ENCODE results near the gene LY86.

The LY86 gene

DNA sequence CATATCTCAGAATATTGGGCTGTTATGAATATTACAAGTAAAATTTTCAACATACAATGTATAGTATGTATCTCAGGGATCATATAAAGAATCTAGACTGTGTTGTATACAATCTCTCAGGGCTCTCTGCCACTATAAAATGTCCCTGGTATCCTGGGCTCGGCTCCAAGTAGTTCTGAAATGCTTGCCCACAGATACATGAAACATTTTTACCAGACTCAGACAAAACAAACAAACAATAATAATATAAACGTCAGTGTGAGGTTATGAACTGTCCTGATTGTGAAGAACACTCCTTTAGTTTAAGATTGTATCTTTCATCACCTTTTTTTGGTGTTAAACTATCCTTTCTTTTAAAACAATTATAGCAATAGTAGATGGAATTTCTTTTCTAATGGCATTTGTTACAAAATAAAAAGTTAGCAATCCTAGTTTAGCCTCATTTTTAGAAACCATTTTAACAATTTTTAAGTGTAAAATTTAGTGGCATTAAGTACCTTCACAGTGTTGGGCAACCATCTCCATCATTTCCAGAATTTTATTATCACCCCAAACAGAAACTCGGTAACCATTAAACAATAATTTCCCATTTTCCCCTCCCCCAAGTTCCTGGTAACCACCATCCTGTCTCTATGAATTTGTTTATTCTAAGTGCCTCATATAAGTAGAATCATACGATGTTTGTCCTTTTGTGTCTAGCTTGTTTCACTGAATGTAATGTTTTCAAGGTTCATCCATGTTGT lies 17.4 kb upstream of the LY86 start:
- DNase-seq, result no peak

DNA sequence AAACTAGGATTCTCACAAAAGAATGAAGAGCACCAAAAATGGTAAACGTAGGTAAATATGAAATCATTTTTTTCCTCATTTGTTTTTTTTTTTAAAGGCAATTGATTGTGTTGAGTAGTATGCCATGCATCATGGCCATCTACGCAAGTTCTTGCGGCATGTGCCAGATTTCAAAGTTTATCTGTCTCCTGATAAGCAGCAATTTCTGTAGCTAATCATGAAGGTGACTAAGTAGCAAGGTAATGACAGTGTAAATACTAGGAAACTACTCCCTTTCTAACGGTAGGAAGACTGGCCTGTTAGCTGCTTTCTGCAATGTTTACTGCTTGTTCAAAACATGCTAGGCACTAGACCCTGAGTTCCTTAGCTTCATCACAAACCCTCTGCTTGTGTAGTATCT lies 13.4 kb upstream of the LY86 start:
- DNase-seq, result no peak

DNA sequence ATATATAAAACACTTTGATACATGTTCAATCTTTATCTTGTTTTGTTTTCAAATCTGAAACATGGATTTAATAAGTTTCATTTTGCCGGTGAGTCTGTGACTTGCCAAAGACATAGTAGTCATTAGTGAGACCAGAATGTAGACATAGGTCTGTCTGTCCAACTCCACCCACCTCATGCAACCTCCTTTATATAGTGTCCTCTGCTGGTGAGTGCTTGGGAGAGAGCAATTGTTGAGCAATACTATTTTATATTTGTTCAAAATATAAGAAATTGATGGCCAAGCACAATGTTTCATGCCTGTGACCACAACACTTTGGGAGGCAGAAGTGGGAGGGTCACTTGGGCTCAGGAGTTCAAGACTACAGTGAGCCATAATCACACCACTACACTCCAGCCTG lies 10.8 kb upstream of the LY86 start:
- DNase-seq, result no peak

DNA sequence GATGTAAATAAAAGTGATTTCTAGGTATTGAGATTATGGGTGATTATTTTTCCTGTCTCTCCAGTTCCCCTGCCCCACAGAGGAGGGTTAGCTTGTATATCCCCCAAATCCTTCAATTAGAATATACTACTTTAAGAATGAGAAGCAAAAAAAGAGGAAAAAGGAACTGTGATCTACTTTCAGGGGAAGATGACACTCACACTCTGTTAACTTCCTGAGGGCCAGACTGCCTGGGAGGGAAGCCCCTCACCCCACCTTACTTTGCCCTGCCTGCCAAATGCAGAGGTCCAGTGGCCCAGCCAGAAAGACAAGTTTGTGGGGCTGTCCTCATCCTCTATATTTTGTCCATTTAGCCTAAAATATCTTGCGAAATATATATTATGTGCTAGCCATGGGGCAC lies 9.2 kb upstream of the LY86 start:
- no peak for DNase-seq

DNA sequence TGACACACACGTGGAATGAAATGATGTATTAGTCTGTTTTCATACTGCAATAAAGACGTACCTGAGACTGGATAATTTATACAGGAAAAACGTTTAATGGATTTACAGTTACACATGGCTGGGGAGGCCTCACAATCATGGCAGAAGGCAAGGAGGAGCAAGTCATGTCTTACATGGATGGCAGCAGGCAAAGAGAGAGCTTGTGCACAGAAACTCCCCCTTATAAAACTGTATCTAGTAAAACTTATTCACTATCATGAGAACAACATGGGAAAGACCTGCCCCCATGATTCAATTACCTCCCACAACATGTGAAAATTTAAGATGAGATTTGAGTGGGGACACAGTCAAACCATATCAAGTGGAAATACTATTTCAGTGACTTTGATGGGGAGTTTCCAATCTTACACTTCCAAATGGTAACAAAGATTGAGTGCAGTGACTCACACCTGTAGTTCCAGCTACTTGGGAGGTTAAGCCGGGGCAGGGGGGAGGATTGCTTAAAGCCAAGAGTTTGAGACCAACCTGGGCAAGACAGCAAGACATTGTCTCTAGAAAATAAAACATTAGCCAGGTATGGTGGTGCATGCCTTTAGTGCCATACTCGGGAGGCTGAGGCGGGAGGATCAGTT lies 8.2 kb upstream of the LY86 start:
- DNase-seq, result no peak

DNA sequence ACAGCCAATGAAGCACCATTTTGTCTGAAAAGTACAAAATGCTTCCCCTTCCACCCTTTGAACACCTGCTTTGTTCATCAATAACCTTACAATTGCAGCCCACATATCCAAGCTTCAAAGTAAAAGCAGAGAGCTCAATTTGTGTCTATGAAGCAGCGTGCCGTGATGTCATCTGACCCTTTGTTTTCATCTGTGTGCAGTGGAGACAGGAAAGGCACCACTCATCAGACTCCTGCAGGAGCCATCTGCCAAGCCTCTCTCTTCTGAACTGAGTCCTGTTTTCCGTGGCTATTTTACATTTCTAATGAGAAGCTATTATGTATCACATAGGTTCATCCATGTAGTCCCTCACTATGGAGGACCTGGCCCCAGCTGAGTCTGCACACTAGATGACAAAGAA lies 7.5 kb upstream of the LY86 start:
- DNase-seq, result no peak

DNA sequence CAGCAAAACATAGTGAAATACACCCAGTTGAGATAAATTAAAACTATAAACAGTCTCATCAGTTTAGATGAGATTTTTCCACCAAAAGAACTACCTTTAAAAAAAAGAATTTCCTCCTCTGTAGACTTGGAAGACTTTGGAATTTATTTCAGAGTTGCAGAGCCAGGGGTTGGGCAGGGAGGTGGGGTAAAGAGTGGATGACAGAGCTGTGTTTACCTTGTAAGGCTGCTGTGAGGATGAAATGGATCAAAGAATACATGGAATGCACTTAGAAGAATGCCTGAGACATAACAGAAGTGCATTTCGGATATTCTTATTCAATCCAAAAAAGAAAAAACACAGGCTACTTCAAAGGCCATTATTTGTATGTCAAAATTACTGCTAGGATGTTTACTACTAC lies 6.4 kb upstream of the LY86 start:
- no peak for DNase-seq

DNA sequence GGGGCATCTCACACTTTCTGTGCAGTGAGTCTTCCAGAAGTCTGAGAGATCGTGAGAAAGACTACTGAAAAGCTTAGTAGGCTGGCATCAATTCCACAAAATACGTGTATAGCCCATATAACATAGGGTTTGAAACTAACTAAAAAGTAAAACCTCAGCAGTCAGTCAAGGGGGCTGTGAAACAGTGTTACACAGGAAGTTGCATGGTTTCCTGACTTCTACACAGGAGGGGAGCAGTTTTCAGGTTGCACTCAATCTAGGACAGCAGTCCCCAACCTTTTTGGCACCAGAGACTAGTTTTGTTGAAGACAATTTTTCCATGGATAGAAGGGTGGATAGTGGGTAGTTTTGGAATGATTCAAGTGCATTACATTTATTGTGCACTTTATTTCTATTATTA lies 4.7 kb upstream of the LY86 start:
- peak; percentile 30 for DNase-seq

DNA sequence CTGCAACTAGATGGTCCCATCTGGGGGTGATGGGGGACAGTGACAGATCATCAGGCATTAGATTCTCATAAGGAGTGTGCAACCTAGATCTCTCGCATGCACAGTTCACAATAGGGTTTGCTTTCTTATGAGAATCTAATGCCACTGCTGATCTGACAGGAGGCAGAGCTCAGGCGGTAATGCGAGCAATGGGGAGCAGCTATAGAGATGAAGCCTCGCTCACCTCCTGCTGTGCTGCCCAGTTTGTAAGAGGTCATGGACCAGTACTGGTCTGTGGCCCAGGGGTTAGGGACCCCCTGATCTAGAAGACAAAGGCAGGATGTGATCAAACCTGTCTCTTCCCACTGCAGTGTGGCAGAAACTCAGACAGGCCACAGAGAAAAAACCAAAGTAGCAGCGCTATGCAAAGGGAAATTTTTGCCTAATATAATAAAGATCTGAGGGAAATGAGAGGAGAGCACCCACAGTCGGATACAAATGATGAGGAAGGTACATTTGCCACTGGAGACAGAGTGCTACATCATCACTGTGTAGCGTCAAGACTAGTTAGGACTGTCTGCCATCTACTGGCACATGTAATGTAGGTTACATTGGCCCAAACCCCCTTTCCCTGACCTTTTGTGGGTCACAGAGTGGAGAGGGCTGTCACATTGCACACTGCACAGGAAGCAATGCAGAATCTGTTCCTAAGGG lies 4.1 kb upstream of the LY86 start:
- no peak for DNase-seq

DNA sequence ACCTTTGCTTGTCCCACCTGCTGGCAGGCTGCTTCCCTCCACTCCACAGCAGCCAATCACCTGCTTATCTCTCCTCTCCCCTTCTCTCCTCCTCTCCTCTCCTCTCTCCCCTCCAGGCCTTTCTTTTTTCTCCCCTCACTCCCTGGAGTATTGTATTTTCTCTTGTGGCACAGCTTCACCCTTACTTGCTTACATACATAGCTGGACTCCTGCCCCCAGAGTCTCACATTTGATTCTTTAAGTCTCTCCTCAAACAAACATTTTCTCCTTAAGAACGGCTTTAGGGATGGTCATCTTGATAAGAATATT lies 3.6 kb upstream of the LY86 start:
- DNase-seq, result no peak

DNA sequence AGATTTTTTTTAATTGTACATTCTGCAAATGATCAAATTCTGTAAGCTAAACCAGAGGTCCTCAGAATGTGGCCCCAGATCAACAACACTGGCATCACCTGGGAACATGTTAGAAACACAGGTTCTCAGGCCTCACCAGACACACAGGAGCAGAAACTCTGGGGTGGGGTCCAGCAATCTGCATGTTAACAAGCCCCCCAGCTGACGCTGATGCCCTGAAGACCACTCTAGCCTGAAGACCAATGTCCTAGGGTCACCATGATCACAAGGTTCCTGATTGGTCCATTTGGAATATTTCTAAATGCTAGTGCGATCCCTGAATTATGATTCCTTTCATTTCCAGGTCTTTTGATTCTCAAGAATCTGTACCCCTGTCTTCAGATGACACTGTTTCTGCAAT lies 2.4 kb upstream of the LY86 start:
- no peak for DNase-seq

DNA sequence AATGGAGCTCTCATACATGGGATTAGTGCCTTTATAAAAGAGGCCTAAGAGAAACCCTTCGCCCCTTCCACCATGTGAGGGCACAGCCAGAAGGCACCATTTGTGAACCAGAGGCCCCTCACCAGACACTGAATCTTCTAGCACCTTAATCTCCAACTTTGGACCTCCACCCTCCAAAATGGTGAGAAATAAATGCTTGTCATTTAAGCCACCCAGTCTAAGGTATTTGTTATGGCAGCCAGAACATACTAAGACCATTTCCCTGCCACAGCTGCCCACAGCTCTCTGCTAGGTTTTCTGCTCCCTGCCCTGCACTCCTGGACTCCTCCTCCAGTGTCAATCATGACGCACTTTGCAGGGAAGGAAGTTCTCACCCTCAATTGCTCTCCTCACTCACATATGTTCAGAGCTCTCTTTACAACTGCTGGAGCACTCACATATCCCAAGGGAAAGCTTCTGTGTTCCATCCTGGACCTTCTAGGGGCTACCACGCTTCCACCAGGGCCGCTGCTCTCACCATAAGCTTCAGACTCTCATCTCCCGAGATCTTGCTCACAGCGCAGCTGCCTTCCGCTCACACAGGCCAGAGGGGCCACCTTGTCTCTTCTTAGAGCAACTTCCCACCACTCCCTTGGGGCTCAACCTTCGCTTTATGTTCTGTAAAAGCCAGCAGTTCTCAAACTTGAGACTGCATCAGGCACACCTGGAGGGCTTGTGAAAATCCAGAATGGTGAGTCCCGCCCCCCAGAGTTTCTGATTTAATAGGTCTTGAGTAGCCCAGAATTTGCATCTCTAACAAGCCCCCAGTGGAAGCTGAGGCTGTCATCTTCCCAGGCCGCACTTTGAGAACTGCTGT lies 1.6 kb upstream of the LY86 start:
- no peak for DNase-seq

DNA sequence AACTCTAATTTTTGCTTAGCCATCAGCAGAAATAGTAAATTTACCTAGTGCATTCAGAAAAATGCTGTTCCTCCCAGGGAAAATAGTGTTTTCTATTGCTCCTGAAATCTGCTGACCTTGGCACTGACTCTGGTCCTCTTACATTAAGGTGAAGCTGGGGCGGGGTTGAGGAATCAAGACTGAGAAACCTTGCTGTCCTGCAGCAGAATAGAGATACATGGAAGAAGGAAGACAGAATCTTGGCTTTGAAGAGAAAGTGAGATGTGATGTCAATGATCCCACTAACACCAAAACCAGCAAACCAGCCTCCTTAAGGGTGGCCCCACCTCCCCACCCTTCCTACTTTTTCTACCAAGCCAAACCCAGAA lies 840 bp upstream of the LY86 start:
- DNase-seq, result no peak

DNA sequence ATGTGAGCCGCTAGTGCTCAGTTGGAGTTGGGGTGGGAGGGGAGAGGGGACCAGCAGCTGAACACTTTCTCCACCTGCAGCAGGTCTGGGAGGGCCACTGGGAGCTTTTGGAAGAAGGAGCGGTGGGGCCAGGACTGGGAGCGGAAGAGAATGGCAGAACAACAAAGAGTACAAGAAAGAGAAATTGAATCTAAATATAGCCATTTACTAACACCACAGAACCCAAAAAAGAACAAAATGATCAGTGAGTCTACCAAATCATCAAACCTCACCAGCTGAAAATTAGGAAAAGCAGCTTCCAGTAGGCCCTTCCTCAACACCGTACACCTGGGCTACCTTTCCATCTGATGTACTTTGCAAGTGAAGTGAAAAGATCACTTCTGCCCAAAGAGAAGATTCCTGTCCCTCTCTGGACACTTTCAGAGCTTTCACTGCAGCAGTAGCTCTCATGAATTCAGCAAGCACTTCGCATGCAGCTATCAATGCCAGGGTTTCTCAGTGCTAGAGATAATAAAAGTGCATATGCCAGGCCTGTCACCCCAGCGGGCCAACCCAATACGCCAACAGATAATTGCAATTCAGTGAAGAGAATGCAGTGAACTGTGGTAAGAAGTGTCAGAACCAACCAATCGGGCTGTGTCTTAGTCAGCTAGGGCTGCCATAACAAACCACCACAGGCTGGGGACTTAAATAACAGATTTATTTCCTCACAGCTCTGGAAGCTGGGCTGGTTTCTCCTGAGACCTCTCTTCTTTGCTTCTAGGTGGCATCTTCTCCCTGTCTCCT lies 597 bp downstream of the LY86 start:
- DNase-seq, result no peak

DNA sequence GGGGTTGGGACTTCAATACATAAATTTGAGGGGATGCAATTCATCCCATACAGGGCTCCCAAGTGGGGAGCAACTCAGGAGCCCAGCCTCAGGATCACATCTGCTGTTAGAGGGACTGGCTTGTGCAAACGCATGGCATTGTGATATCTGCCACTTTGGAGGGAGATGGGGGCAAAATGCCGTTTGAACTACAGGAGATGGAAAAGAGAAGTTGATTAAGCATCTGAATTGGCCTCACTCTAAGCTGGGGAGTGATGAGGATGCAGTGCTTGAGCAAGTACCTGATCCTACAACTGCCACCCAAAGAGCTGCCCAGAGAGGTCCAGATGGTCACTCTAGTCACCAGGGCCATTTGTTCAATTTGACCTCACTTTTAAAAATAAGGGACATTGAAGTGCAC lies 2.0 kb downstream of the LY86 start:
- DNase-seq, result no peak

DNA sequence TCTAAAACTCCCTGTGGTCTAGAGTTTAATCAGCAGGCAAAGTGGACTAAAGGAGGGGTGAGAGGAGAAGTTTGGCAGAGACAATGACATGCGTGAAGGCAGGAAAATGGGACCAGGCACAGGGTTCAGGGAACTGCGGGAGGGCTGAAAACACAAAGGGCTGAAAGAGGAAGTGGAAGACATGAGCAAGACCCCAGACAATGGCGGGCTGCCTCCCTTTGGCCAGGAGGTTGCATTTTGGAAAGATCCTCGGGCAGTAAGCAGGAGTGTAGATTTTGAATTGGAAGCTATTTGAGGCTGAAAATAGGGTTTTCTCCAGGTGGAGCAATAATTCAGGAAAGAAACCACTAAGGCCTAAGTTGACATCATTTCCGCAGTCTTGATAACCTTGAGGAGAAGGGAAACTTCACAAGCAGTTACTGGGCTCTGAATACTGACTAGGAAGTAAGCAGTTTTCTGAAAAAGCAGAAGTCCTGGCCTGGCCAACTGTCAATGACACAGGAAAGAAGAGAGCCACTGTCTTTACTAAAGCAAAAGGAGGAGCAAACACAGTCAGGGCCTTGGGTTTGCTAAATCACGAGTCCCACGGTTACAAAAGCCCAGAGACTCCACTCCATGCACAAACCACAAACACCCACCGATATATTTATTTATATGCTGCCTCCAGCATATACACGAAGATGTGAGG lies 3.4 kb downstream of the LY86 start:
- DNase-seq, result no peak

DNA sequence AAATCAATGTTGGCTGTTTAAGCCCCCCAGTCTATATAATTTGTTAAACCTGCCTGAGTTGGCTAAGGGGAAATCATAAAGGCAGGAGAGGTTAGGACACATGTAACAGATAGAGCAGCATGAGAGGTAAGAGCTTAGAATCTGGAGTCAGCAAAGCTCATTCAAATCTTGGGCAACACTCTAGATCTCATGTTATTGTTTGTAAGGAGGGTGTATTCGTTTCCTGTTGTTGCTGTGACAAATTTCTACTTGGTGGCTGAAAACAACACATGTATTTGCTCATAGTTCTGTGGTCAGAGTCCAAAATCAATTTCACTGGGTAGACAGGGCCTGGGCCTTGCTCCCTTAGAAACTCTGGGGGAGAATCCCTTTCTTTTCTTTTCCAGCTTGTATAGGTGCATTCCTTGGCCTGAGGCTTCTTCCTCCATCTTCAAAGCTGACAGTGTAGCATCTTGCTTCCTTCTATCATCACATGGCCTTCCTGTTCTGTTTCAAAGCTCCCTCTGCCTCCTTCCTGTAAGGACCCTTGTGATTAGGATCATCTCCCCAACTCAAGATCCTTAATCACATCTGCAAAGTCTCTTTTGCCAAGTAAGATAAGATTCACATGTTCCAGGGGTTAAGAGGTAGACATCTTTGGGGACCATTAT lies 4.4 kb downstream of the LY86 start:
- no peak for DNase-seq

DNA sequence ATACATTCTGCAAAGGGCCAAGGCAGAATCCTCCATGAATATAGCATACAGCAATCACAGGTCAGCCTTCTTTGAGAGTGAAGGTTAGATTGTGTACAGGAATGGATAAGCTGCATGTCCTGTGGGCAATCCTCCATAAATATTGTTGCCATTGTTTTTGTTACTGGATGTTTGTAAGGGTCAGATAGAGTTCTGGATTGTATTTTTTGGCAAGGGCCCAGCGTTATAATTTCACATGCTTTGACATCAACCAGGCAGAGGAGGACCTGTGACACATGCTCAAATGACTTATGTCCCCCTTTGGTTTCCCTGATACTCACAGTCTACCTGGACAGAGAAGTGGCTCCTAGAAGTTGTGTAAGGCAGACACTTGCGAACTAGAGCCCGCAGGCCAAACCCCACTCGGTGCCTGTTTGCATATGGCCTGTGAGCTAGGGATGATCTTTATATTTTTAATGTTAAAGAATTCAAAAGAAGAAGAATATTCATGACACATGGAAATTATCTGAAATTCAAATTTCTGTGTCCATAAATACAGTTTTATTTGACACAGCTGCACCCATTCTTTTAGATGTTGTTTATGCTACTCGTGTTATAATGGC lies 5.4 kb downstream of the LY86 start:
- DNase-seq, result no peak

DNA sequence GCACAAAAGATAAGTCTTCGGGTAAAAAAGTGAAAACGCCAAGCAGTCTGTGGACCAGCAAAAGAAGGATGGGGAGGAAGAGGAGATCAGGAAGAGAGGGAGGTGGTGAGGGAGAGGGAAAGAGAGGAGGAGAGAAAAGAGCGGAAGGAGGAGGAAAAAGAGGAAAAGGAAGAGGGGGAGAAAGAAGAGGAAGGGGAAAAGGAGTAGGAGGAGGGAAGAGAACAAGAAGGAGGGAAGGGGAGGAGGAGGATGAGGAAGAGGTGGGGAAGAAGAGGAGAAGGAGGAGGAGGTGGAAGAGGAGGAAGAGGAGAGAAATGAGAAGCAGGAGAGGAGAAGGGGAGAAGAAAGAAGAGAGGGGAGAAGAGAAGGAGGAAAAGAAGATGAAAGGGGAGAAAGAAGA lies 6.5 kb downstream of the LY86 start:
- no peak for DNase-seq

DNA sequence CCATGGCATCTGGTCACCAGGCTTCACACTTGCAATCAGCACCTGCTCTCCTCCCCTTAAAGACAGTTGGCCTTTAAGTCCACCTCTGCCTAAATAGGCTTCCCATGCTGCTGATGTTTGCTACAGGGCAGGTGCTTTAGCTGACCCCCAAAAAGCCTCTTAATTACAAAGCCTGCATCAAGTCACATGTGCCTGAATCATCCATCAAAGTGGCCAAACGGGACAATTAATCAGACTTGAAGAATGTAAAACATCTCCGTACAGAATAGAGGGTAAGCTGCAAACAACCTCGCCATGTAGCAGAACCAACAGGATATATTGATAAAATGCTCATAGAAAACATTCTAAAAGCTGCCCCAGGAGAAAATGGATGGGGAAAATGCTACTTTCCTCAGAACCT lies 7.4 kb downstream of the LY86 start:
- no peak for DNase-seq
